Testis (tissue), 2 donors: Measurements from ENCODE around the gene SIPA1L3.

Experiments used
- POLR2A ChIP-seq: fragments of 450-650 bp; IDR thresholded peaks from one replicate; pipeline ENCODE4 v1.6.1; 2017; ENCODE audit warnings: antibody characterized with exemption, mild to moderate bottlenecking, moderate library complexity
- TF ChIP-seq, protein P1 (sequence below), 3 experiments: fragments of 450-650 bp in 2 of 3; fragments of 200-600 bp in 1 of 3; sonication (generic) in 1 of 3; IDR thresholded peaks; one replicate each; pipeline ENCODE4 v1.5.1; 2016 to 2019; ENCODE audit warnings: antibody characterized with exemption in 3 of 3, mild to moderate bottlenecking in 2 of 3, moderate library complexity in 1 of 3

DNA sequence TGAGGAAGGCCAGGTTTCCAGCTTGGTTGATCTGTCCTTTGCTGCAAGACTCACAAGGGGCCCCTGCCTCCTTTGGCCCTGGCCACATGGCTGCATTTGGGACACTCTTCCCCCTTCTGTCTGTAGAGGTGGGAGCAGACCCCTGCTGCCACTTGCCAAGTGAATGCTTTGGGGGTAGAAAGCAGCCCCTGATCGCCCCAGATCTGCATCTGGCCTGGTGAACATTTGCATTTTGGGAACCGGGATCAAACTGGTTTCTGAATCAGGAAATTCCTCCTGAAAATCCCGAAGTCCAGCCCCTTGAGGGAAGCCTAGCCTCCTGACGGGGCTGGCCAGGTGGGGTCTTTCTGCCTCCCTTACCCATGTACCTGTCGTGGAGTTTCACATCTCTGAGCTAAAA, 302.1 kb downstream of the SIPA1L3 start:
- TF ChIP-seq, protein P1, sequence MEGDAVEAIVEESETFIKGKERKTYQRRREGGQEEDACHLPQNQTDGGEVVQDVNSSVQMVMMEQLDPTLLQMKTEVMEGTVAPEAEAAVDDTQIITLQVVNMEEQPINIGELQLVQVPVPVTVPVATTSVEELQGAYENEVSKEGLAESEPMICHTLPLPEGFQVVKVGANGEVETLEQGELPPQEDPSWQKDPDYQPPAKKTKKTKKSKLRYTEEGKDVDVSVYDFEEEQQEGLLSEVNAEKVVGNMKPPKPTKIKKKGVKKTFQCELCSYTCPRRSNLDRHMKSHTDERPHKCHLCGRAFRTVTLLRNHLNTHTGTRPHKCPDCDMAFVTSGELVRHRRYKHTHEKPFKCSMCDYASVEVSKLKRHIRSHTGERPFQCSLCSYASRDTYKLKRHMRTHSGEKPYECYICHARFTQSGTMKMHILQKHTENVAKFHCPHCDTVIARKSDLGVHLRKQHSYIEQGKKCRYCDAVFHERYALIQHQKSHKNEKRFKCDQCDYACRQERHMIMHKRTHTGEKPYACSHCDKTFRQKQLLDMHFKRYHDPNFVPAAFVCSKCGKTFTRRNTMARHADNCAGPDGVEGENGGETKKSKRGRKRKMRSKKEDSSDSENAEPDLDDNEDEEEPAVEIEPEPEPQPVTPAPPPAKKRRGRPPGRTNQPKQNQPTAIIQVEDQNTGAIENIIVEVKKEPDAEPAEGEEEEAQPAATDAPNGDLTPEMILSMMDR (IDR thresholded peaks at IDR 0.05), result no peak
- TF ChIP-seq POLR2A, result no peak
